DMS 273 treated with DMSO at 0.1 percent for 48 hours (cell line): Measurements from ENCODE around the gene SLC19A1.

ENCODE experiments used
- DNase-seq: peaks from one replicate; lab custom pipeline; 2025; lab: John Stamatoyannopoulos, UW

The SLC19A1 gene

GRCh38 chr21:45466330-45467220, 75.7 kb downstream of the SLC19A1 start:
- DNase-seq: no peak

GRCh38 chr21:45465611-45466329, 76.5 kb downstream of the SLC19A1 start:
- DNase-seq: no peak

- DNase-seq: no peak
Observed at GRCh38 chr21:45465105-45465504, 77.1 kb downstream of the SLC19A1 start.

GRCh38 chr21:45464309-45464708, 77.9 kb downstream of the SLC19A1 start:
- DNase-seq: no peak

GRCh38 chr21:45463871-45464270, 78.4 kb downstream of the SLC19A1 start:
- no peak for DNase-seq

GRCh38 chr21:45461806-45462341, 80.4 kb downstream of the SLC19A1 start:
- DNase-seq: no peak

GRCh38 chr21:45461369-45461750, 80.9 kb downstream of the SLC19A1 start:
- DNase-seq: no peak

- DNase-seq: no peak
Observed at GRCh38 chr21:45460611-45461368, 81.5 kb downstream of the SLC19A1 start.

- DNase-seq: no peak
Observed at GRCh38 chr21:45460011-45460565, 82.2 kb downstream of the SLC19A1 start.

- no peak for DNase-seq
Observed at GRCh38 chr21:45459171-45460010, 82.8 kb downstream of the SLC19A1 start.

GRCh38 chr21:45458281-45459170, 83.7 kb downstream of the SLC19A1 start:
- DNase-seq: no peak

GRCh38 chr21:45457832-45458172, 84.4 kb downstream of the SLC19A1 start:
- DNase-seq: no peak

- DNase-seq: no peak
Observed at GRCh38 chr21:45457161-45457831, 84.9 kb downstream of the SLC19A1 start.

- no peak for DNase-seq
Observed at GRCh38 chr21:45456584-45457160, 85.6 kb downstream of the SLC19A1 start.

GRCh38 chr21:45455674-45456583, 86.3 kb downstream of the SLC19A1 start:
- DNase-seq: no peak

- DNase-seq: no peak
Observed at GRCh38 chr21:45454926-45455673, 87.1 kb downstream of the SLC19A1 start.
